Gastrocnemius medialis (tissue), 4 donors: ENCODE results near the gene RXRA.

Experiments
- POLR2A ChIP-seq, 2 donors: fragments of 450-650 bp; IDR thresholded peaks; one replicate each; pipeline ENCODE4 v1.6.1; 2017; ENCODE audit warnings: antibody characterized with exemption in 2 of 2, mild to moderate bottlenecking in 2 of 2, moderate library complexity in 2 of 2
- TF ChIP-seq, protein P1 (sequence below), 5 experiments: fragments of 450-650 bp in 3 of 5; fragments of 200-600 bp in 2 of 5; sonication (generic) in 2 of 5; IDR thresholded peaks in 4 of 5; conservative IDR thresholded peaks in 1 of 5; 1 replicate in 4 of 5; 2 replicates in 1 of 5; pipeline ENCODE4 v1.5.1; 2016 to 2019; ENCODE audit warnings: antibody characterized with exemption in 5 of 5, mild to moderate bottlenecking in 3 of 5, moderate library complexity in 3 of 5

DNA sequence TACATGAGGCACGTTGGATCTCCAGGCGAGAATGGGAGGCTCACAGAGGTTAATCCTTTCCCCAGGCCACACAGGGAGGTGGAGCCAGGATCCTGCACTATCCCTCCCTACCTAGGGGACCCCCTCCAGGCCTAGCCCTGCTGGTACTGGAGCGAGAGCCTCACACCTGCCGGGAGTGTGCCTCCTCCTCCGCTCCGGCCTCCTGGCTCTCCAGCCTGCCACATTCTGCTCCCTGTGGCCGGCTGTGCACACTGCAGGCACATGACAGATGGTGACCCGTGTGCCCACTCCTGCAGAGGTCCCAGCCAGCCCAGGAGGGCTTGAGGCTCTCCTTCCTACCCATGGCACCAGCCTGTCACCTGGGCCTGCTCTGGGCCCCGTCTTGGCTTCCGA is 93.4 kb downstream of the RXRA start:
- TF ChIP-seq, protein P1, sequence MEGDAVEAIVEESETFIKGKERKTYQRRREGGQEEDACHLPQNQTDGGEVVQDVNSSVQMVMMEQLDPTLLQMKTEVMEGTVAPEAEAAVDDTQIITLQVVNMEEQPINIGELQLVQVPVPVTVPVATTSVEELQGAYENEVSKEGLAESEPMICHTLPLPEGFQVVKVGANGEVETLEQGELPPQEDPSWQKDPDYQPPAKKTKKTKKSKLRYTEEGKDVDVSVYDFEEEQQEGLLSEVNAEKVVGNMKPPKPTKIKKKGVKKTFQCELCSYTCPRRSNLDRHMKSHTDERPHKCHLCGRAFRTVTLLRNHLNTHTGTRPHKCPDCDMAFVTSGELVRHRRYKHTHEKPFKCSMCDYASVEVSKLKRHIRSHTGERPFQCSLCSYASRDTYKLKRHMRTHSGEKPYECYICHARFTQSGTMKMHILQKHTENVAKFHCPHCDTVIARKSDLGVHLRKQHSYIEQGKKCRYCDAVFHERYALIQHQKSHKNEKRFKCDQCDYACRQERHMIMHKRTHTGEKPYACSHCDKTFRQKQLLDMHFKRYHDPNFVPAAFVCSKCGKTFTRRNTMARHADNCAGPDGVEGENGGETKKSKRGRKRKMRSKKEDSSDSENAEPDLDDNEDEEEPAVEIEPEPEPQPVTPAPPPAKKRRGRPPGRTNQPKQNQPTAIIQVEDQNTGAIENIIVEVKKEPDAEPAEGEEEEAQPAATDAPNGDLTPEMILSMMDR (IDR thresholded peaks at IDR 0.05 in 4 of 5, conservative IDR thresholded peaks at IDR 0.05 in 1 of 5): peak; percentile 43 to 76 (median 56)
- TF ChIP-seq POLR2A (IDR thresholded peaks at IDR 0.05): no peak
